MM.1S (cell line): ENCODE measurements around the gene IFRD2.

Experiments
- CTCF ChIP-seq: fragments of 300-600 bp; sonication (generic); IDR thresholded peaks from 2 replicates; pipeline ENCODE4 v1.5.1; 2016; ENCODE audit warnings: antibody characterized with exemption, low read length, mixed read lengths
- EZH2 ChIP-seq: fragments of 300-600 bp; sonication (generic); optimal IDR thresholded peaks from 2 replicates; pipeline ENCODE3; 2017; ENCODE audit warnings: low read depth, mild to moderate bottlenecking, antibody characterized with exemption, low read length, mixed read lengths
- EZH2phosphoT487 ChIP-seq: fragments of 300-600 bp; sonication (generic); IDR thresholded peaks from 2 replicates; pipeline ENCODE4 v1.6.1; 2018; ENCODE audit warnings: antibody characterized with exemption, low read length

- TF ChIP-seq CTCF (no peak), EZH2 (no peak), EZH2phosphoT487 (no peak)
Measured at GRCh38 chr3:50262778-50263177, 29.5 kb downstream of the IFRD2 start.
